KMS-11 (cell line): ENCODE measurements around the gene MED31.

ENCODE experiments used
- H2AFZ ChIP-seq: fragments of 200-600 bp; sonication (generic); 2 replicates; pipeline ENCODE4 v1.6.1; 2016; ENCODE audit warnings: antibody characterized with exemption, mixed run types, low read depth
- H3K27ac ChIP-seq: fragments of 200-600 bp; sonication (generic); 2 replicates; pipeline ENCODE4 v1.6.1; 2016; ENCODE audit warnings: mild to moderate bottlenecking, mixed run types
- H3K27me3 ChIP-seq: fragments of 200-600 bp; sonication (generic); 2 replicates; pipeline ENCODE4 v1.6.1; 2017; ENCODE audit warnings: mild to moderate bottlenecking, low read depth, mixed run types, moderate library complexity; ENCODE audit not compliant: insufficient read depth
- H3K36me3 ChIP-seq: fragments of 200-600 bp; sonication (generic); 2 replicates; pipeline ENCODE4 v1.6.1; 2017; ENCODE audit warnings: mild to moderate bottlenecking, mixed run types; ENCODE audit not compliant: insufficient read depth
- H3K4me1 ChIP-seq: fragments of 200-600 bp; sonication (generic); 2 replicates; pipeline ENCODE4 v1.6.1; 2016; ENCODE audit warnings: mild to moderate bottlenecking, low read depth, mixed run types; ENCODE audit not compliant: poor library complexity, severe bottlenecking
- H3K4me2 ChIP-seq: fragments of 200-600 bp; sonication (generic); 2 replicates; pipeline ENCODE4 v1.7.0; 2016; ENCODE audit warnings: mild to moderate bottlenecking, mixed run types
- H3K4me3 ChIP-seq: fragments of 200-600 bp; sonication (generic); IDR thresholded peaks from 2 replicates; pipeline ENCODE4 v1.6.1; 2017; ENCODE audit warnings: low read depth, low read length, mixed read lengths; ENCODE audit not compliant: insufficient read depth
- H3K79me2 ChIP-seq: fragments of 200-600 bp; sonication (generic); 2 replicates; pipeline ENCODE4 v1.6.1; 2016; ENCODE audit warnings: low read depth, mixed run types; ENCODE audit not compliant: insufficient read depth
- H3K9ac ChIP-seq: fragments of 200-600 bp; sonication (generic); 2 replicates; pipeline ENCODE4 v1.6.1; 2016; ENCODE audit warnings: mild to moderate bottlenecking, mixed run types
- H4K20me1 ChIP-seq: fragments of 200-600 bp; sonication (generic); 2 replicates; pipeline ENCODE4 v1.6.1; 2016; ENCODE audit warnings: mild to moderate bottlenecking, mixed run types; ENCODE audit not compliant: insufficient read depth
- CTCF ChIP-seq: fragments of 200-600 bp; sonication (generic); conservative IDR thresholded peaks from 2 replicates; pipeline ENCODE4 v1.6.1; 2017; ENCODE audit warnings: low read depth, mild to moderate bottlenecking, antibody characterized with exemption, low read length, moderate library complexity, mixed read lengths

Gene MED31

GRCh38 chr17:6603744-6604325 is 47.6 kb downstream of the MED31 start:
- Histone ChIP-seq H3K27ac (no peak overlapping the region), H4K20me1 (no peaks in the 10 kb centered on the region), H3K4me1 (no peaks in the 10 kb centered on the region), H3K36me3 (no peaks in the 10 kb centered on the region), H2AFZ (no peak overlapping the region), H3K9ac (no peak overlapping the region), H3K4me2 (no peak overlapping the region), H3K79me2 (no peaks in the 10 kb centered on the region), H3K4me3 (no peak overlapping the region), H3K27me3 (no peaks in the 10 kb centered on the region)
- no peak for TF ChIP-seq CTCF

DNA sequence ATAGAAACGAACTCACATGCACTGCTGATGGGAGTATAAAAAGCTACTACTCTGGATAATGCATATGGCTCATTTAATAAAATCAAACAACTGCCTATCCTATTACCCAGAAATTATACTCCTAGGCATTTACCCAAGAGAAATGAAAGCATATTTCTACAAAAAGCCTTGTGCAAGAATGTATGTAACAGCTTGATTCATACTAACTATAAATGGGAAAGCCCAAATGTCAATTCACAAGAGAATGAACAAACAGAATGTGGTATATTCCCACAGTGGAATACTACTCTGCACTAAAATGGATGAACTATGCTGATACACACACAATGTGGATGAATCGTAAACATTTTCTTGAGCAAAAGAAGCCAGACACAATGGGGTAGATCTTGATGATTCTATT is 49.3 kb downstream of the MED31 start:
- TF ChIP-seq CTCF: no peak
- no peak overlapping the region for H3K4me3 ChIP-seq
- H3K4me1 ChIP-seq: no peaks in the 10 kb centered on the region
- no peak overlapping the region for H3K4me2 ChIP-seq
- H3K79me2 ChIP-seq: no peaks in the 10 kb centered on the region
- H4K20me1 ChIP-seq: no peaks in the 10 kb centered on the region
- H3K9ac ChIP-seq: no peak overlapping the region
- no peaks in the 10 kb centered on the region for H3K36me3 ChIP-seq
- no peaks in the 10 kb centered on the region for H3K27me3 ChIP-seq
- no peak overlapping the region for H2AFZ ChIP-seq
- H3K27ac ChIP-seq: no peak overlapping the region

DNA sequence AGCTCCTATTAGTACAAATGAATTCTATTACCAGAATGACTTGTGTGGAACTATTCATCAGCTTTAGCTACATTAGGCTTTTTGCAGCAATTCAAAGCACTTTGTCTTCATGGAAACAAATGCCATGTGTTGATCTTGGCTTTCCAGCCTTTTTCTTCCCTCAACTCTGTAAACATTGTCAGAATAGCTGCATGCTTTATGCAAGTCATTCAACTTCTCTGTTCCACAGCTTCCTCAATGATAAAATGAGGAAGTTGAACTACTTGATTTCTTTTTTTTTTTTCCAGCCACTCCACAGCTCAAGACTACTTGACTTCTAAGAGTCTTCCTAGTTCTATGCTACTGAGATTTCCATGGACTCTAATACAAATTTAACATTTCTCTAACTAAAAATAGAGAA is 52.0 kb downstream of the MED31 start:
- H3K27me3 ChIP-seq: no peaks in the 10 kb centered on the region
- no peak overlapping the region for H2AFZ ChIP-seq
- H4K20me1 ChIP-seq: no peaks in the 10 kb centered on the region
- no peaks in the 10 kb centered on the region for H3K79me2 ChIP-seq
- no peak overlapping the region for H3K9ac ChIP-seq
- no peak for TF ChIP-seq CTCF
- H3K4me3 ChIP-seq: no peak overlapping the region
- no peaks in the 10 kb centered on the region for H3K36me3 ChIP-seq
- H3K27ac ChIP-seq: no peak overlapping the region
- no peaks in the 10 kb centered on the region for H3K4me1 ChIP-seq
- no peak overlapping the region for H3K4me2 ChIP-seq

GRCh38 chr17:6597727-6598126 is 53.7 kb downstream of the MED31 start:
- H3K27me3 ChIP-seq: no peaks in the 10 kb centered on the region
- no peak overlapping the region for H3K4me2 ChIP-seq
- no peak for TF ChIP-seq CTCF
- no peaks in the 10 kb centered on the region for H4K20me1 ChIP-seq
- no peaks in the 10 kb centered on the region for H3K36me3 ChIP-seq
- no peak overlapping the region for H2AFZ ChIP-seq
- H3K9ac ChIP-seq: no peak overlapping the region
- no peak overlapping the region for H3K27ac ChIP-seq
- no peaks in the 10 kb centered on the region for H3K79me2 ChIP-seq
- H3K4me1 ChIP-seq: no peaks in the 10 kb centered on the region
- H3K4me3 ChIP-seq: no peak overlapping the region
